ENCODE measurements around the gene SCNN1A. TPM values are rescaled to one million over a fixed set of nuclear protein-coding genes. Genes with fewer than 3 reads are reported as not detected.

The SCNN1A gene
- total RNA-seq, 3 donors from 2014 or later = 1.3 to 175 (median 93.7) TPM

GRCh38 chr12:6386038-6386437 lies 10.7 kb upstream of the SCNN1A start:
- DNase-seq (ENCODE audit: low spot score in 2 of 2) = no peak
- H3K27me3 ChIP-seq = no peaks in the 10 kb centered on the region
- H3K9me3 ChIP-seq = no peaks in the 10 kb centered on the region
- intact Hi-C loops (cut with DNase I; ENCODE audit: low total_unique reads) = no loop called here
- H3K27ac ChIP-seq = peak overlapping the region; percentile 33 to 70
- H3K36me3 ChIP-seq = no peaks in the 10 kb centered on the region
- TF ChIP-seq POLR2A (IDR thresholded peaks at IDR 0.05) = no peak
- no peak for TF ChIP-seq POLR2AphosphoS5 (IDR thresholded peaks at IDR 0.05)
- no peak for TF ChIP-seq CTCF (IDR thresholded peaks at IDR 0.05)
- H3K4me3 ChIP-seq = peak overlapping the region in 1 of 3 donors; percentile 17
- peaks cover 0 to 7% of the 10 kb centered on the region in 2 donors for H3K4me1 ChIP-seq

GRCh38 chr12:6384499-6385436 lies 9.4 kb upstream of the SCNN1A start:
- H3K4me3 ChIP-seq = peak overlapping the region; percentile 89 to 92 (median 89)
- H3K4me1 ChIP-seq = peaks cover 0 to 7% of the 10 kb centered on the region in 2 donors
- no peaks in the 10 kb centered on the region for H3K9me3 ChIP-seq
- no peak for TF ChIP-seq POLR2AphosphoS5 (IDR thresholded peaks at IDR 0.05)
- no peak for TF ChIP-seq CTCF (IDR thresholded peaks at IDR 0.05)
- TF ChIP-seq POLR2A (IDR thresholded peaks at IDR 0.05) = no peak
- peak overlapping the region; percentile 96 to 98 for H3K27ac ChIP-seq
- no peaks in the 10 kb centered on the region for H3K36me3 ChIP-seq
- no peak for DNase-seq (ENCODE audit: low spot score in 2 of 2)
- no peaks in the 10 kb centered on the region for H3K27me3 ChIP-seq
- intact Hi-C loops (cut with DNase I; ENCODE audit: low total_unique reads) = no loop called here

GRCh38 chr12:6383572-6384498 lies 8.5 kb upstream of the SCNN1A start, which contains the start of gene LTBR:
LTBR (plus strand) TSS chr12:6384162; CDS start chr12:6384359, 197 bp downstream.
- H3K9me3 ChIP-seq = no peaks in the 10 kb centered on the region
- H3K36me3 ChIP-seq = no peaks in the 10 kb centered on the region
- H3K27ac ChIP-seq = peak within 1 kb of the TSS; percentile 96 to 98
- intact Hi-C loops (cut with DNase I; ENCODE audit: low total_unique reads) = no loop called here
- peaks cover 6 to 7% of the 10 kb centered on the region in 2 donors for H3K4me1 ChIP-seq
- peak; percentile 92 to 98 (median 95) for TF ChIP-seq POLR2AphosphoS5 (IDR thresholded peaks at IDR 0.05)
- TF ChIP-seq POLR2A (IDR thresholded peaks at IDR 0.05) = peak; percentile 64
- no peak for TF ChIP-seq CTCF (IDR thresholded peaks at IDR 0.05)
- H3K4me3 ChIP-seq = peak within 1 kb of the TSS; percentile 89 to 92 (median 89)
- DNase-seq (ENCODE audit: low spot score in 2 of 2) = peak; percentile 95 to 96
- H3K27me3 ChIP-seq = no peaks in the 10 kb centered on the region

GRCh38 chr12:6382982-6383381 lies 7.6 kb upstream of the SCNN1A start:
- no peaks in the 10 kb centered on the region for H3K9me3 ChIP-seq
- intact Hi-C loops (cut with DNase I; ENCODE audit: low total_unique reads) = no loop called here
- no peak for TF ChIP-seq POLR2A (IDR thresholded peaks at IDR 0.05)
- no peak for TF ChIP-seq POLR2AphosphoS5 (IDR thresholded peaks at IDR 0.05)
- TF ChIP-seq CTCF (IDR thresholded peaks at IDR 0.05) = no peak
- DNase-seq (ENCODE audit: low spot score in 2 of 2) = no peak
- H3K36me3 ChIP-seq = no peaks in the 10 kb centered on the region
- no peaks in the 10 kb centered on the region for H3K27me3 ChIP-seq
- H3K4me1 ChIP-seq = peaks cover 6 to 7% of the 10 kb centered on the region in 2 donors
- peak overlapping the region; percentile 89 to 92 (median 89) for H3K4me3 ChIP-seq
- peak overlapping the region; percentile 96 to 98 for H3K27ac ChIP-seq
